GM23338 (cell line): ENCODE measurements around the gene SPRR1A. TPM values are rescaled to one million over a fixed set of nuclear protein-coding genes. Genes with fewer than 3 reads are reported as not detected.

Experiments used
- CREB1 ChIP-seq: fragments of 250-450 bp; sonication (Bioruptor Pico); IDR thresholded peaks from 2 replicates; pipeline ENCODE4 v1.5.0; 2020; ENCODE audit warnings: low read depth, mild to moderate bottlenecking, moderate library complexity
- EZH2 ChIP-seq: fragments of 200-600 bp; sonication (generic); IDR thresholded peaks from one replicate; pipeline ENCODE4 v1.8.0; 2017; ENCODE audit warnings: antibody characterized with exemption, mild to moderate bottlenecking, low read depth; ENCODE audit not compliant: unreplicated experiment
- JUNB ChIP-seq: IDR thresholded peaks from one replicate; pipeline ENCODE4 v1.6.1; 2016; ENCODE audit warnings: antibody characterized with exemption; ENCODE audit not compliant: unreplicated experiment
- POLR2AphosphoS5 ChIP-seq: IDR thresholded peaks from 2 replicates; pipeline ENCODE4 v1.6.1; 2016; ENCODE audit warnings: antibody characterized with exemption, low read depth
- REST ChIP-seq: IDR thresholded peaks from one replicate; pipeline ENCODE4 v1.6.1; 2018; ENCODE audit warnings: antibody characterized with exemption; ENCODE audit not compliant: unreplicated experiment
- STAT1 ChIP-seq: IDR thresholded peaks from one replicate; pipeline ENCODE4 v1.6.1; 2016; ENCODE audit warnings: antibody characterized with exemption; ENCODE audit not compliant: unreplicated experiment
- ZNF114 ChIP-seq: fragments of 250-450 bp; sonication (Bioruptor Pico); IDR thresholded peaks from 2 replicates; pipeline ENCODE4 v1.5.0; 2020; ENCODE audit warnings: mild to moderate bottlenecking, moderate library complexity
- ZNF331 ChIP-seq: fragments of 250-450 bp; sonication (Bioruptor Pico); IDR thresholded peaks from 2 replicates; pipeline ENCODE4 v1.5.0; 2020; ENCODE audit warnings: low read depth, mild to moderate bottlenecking, moderate library complexity
- ZNF462 ChIP-seq: fragments of 250-450 bp; sonication (Bioruptor Pico); IDR thresholded peaks from 2 replicates; pipeline ENCODE4 v1.5.0; 2020; ENCODE audit warnings: mild to moderate bottlenecking, moderate library complexity
- polyA plus RNA-seq: library from polyadenylated mRNA; unstranded; fragments of >200 nt; fragmentation: Nextera tagmentation; extraction: Ambion mirVana; gene quantifications from 2 replicates; pipeline ENCODE4 v1.2.1, GENCODE V29; 2016
- total RNA-seq: library from RNA; depleted of rRNA; stranded (reverse); fragments of >200 nt; shearing (Covaris generic); gene quantifications from 2 replicates; pipeline ENCODE4 v1.2.3, GENCODE V29; 2014
- TF ChIP-seq, protein P1 (sequence below), 2 experiments: fragments of 200-600 bp in 1 of 2; sonication (generic) in 1 of 2; conservative IDR thresholded peaks; 2 replicates each; pipeline versions ENCODE4 v1.5.1 to v1.6.1; 2016 to 2017; ENCODE audit warnings: antibody characterized with exemption in 2 of 2, low read depth in 2 of 2, mild to moderate bottlenecking in 2 of 2, moderate library complexity in 1 of 2

SPRR1A gene
- total and polyA plus RNA-seq, 2 experiments from 2014 or later, result not detected

DNA sequence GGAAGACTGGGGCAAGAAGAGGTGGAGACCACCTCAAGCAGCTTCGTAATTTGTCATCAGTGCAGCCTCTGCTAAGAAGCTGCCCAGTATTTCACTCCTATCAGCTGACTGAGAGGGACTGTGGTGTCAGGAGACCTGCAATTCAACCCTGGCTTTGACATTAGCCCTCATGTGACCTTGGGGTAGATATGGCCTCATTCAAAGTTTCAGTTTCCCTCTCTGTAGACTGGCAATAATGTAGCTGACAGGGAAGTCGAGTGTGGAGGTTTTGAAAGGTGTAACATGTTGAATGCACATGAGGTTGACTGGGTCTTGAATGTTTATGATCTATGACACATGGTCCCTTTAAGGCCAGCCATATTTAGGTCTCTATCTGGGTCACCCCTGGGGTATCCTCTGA is 15.6 kb upstream of the SPRR1A start (continued):
- TF ChIP-seq ZNF462 (CRISPR knock-in tag) (no peak), CREB1 (CRISPR knock-in tag) (no peak), EZH2 (no peak), REST (no peak), STAT1 (no peak), ZNF331 (CRISPR knock-in tag) (no peak), POLR2AphosphoS5 (no peak), JUNB (no peak), ZNF114 (CRISPR knock-in tag) (no peak)
- TF ChIP-seq, protein P1, sequence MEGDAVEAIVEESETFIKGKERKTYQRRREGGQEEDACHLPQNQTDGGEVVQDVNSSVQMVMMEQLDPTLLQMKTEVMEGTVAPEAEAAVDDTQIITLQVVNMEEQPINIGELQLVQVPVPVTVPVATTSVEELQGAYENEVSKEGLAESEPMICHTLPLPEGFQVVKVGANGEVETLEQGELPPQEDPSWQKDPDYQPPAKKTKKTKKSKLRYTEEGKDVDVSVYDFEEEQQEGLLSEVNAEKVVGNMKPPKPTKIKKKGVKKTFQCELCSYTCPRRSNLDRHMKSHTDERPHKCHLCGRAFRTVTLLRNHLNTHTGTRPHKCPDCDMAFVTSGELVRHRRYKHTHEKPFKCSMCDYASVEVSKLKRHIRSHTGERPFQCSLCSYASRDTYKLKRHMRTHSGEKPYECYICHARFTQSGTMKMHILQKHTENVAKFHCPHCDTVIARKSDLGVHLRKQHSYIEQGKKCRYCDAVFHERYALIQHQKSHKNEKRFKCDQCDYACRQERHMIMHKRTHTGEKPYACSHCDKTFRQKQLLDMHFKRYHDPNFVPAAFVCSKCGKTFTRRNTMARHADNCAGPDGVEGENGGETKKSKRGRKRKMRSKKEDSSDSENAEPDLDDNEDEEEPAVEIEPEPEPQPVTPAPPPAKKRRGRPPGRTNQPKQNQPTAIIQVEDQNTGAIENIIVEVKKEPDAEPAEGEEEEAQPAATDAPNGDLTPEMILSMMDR (conservative IDR thresholded peaks at IDR 0.05; ENCODE audit: low read depth in 2 of 2), result no peak
